A673 (cell line): ENCODE data around the gene FAIM2.

ENCODE experiments used
- EZH2 ChIP-seq: fragments of 200-600 bp; sonication (generic); IDR thresholded peaks from 2 replicates; pipeline ENCODE4 v1.6.1; 2017; ENCODE audit warnings: borderline replicate concordance, low read depth, mild to moderate bottlenecking, mixed read lengths, antibody characterized with exemption, low read length; ENCODE audit not compliant: poor library complexity, severe bottlenecking
- TF ChIP-seq, protein P1 (sequence below): fragments of 300-800, 200-600 bp; sonication (generic); conservative IDR thresholded peaks from 2 replicates; pipeline ENCODE4 v1.5.1; 2017; ENCODE audit warnings: low read depth, mild to moderate bottlenecking, antibody characterized with exemption, low read length, moderate library complexity, mixed read lengths

DNA sequence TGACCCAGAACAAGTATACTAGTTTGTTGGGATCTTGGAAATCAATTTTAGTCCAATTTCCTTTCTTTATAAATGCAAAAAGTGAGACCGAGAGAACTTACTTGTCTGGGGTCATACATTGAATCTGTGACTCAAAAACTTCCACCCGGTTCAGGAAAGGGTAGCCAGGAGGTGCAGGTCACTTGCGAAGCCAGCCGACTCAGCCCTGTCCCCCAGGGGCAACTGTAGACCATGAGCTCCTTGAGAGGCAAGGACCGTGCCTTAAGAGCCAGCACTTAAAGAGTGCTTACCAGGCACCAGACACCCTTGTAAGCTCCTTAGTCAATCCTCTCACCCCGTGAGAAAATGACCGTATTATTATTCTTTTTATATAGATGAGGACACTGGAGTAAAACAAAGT is 60.3 kb downstream of the FAIM2 start:
- TF ChIP-seq EZH2, result no peak
- TF ChIP-seq, protein P1, sequence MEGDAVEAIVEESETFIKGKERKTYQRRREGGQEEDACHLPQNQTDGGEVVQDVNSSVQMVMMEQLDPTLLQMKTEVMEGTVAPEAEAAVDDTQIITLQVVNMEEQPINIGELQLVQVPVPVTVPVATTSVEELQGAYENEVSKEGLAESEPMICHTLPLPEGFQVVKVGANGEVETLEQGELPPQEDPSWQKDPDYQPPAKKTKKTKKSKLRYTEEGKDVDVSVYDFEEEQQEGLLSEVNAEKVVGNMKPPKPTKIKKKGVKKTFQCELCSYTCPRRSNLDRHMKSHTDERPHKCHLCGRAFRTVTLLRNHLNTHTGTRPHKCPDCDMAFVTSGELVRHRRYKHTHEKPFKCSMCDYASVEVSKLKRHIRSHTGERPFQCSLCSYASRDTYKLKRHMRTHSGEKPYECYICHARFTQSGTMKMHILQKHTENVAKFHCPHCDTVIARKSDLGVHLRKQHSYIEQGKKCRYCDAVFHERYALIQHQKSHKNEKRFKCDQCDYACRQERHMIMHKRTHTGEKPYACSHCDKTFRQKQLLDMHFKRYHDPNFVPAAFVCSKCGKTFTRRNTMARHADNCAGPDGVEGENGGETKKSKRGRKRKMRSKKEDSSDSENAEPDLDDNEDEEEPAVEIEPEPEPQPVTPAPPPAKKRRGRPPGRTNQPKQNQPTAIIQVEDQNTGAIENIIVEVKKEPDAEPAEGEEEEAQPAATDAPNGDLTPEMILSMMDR, result no peak
